H1 (cell line): ENCODE measurements around the gene CCDC88C. TPM values are rescaled to one million over a fixed set of nuclear protein-coding genes. Genes with fewer than 3 reads are reported as not detected.

Experiments
- CTCF ChIA-PET: fragments of 300-600 bp; sonication (Branson Sonifier 250); formaldehyde crosslinking; loops from one replicate; lab custom pipeline; 2021; ENCODE audit not compliant: partially characterized antibody; lab: Charles Lee
- POLR2A ChIA-PET: fragments of 300-600 bp; sonication (Branson Sonifier 250); formaldehyde crosslinking; loops from one replicate; lab custom pipeline; 2021; ENCODE audit warnings: inconsistent platforms; ENCODE audit not compliant: partially characterized antibody; lab: Charles Lee
- DNase-seq, 2 experiments: peaks; one replicate each; pipeline versions ENCODE4 v3.0.0 to v3.0.0-alpha.2; 2010 to 2022; ENCODE audit warnings: low spot score in 2 of 2, low read depth in 1 of 2, mixed read lengths in 1 of 2
- FAIRE-seq: peaks from 2 replicates; lab custom pipeline; 2011; peaks lifted over from hg19 to GRCh38; lab: Jason Lieb, UNC
- H2AFZ ChIP-seq: 2 replicates; pipeline ENCODE4 v1.8.1; 2012; ENCODE audit warnings: low read length, inconsistent platforms
- H2AK5ac ChIP-seq: 2 replicates; pipeline ENCODE4 v1.6.1; 2013; ENCODE audit warnings: low read depth, low read length
- H2BK120ac ChIP-seq: replicated peaks from 2 replicates; pipeline ENCODE3; 2013; ENCODE audit warnings: low read depth, low read length, inconsistent platforms
- H2BK12ac ChIP-seq: 2 replicates; pipeline ENCODE4 v1.6.1; 2013; ENCODE audit warnings: low read depth, low read length
- H2BK15ac ChIP-seq: 2 replicates; pipeline ENCODE4 v1.6.1; 2013; ENCODE audit warnings: low read length
- H2BK20ac ChIP-seq: 2 replicates; pipeline ENCODE4 v1.6.1; 2013; ENCODE audit warnings: low read length
- H2BK5ac ChIP-seq: 2 replicates; pipeline ENCODE4 v1.6.1; 2013; ENCODE audit warnings: low read depth, low read length
- H3K14ac ChIP-seq: 2 replicates; pipeline ENCODE4 v1.6.1; 2013; ENCODE audit warnings: inconsistent platforms; ENCODE audit not compliant: insufficient read length
- H3K18ac ChIP-seq: 2 replicates; pipeline ENCODE4 v1.6.1; 2013; ENCODE audit warnings: low read length; ENCODE audit errors: extremely low read depth
- H3K23ac ChIP-seq: 2 replicates; pipeline ENCODE4 v1.6.1; 2013; ENCODE audit warnings: inconsistent platforms; ENCODE audit not compliant: insufficient read length
- H3K23me2 ChIP-seq: 2 replicates; pipeline ENCODE4 v1.6.1; 2013; ENCODE audit warnings: low read depth, low read length
- H3K27ac ChIP-seq: 2 replicates; pipeline ENCODE4 v1.6.1; 2011; ENCODE audit warnings: low read depth, low read length, inconsistent platforms
- H3K27me3 ChIP-seq, 4 experiments: replicated peaks in 1 of 4; 1 replicate in 1 of 4; 2 replicates in 3 of 4; pipeline versions ENCODE4 v1.6.1 to v1.8.1; 2011 to 2013; ENCODE audit warnings: low read length in 3 of 4, mild to moderate bottlenecking in 3 of 4, inconsistent platforms in 2 of 4, mixed read lengths in 2 of 4, moderate library complexity in 1 of 4; ENCODE audit not compliant: control insufficient read depth in 3 of 4, insufficient read depth in 3 of 4; ENCODE audit errors: extremely low read depth in 1 of 4
- H3K36me3 ChIP-seq, 4 experiments: 2 replicates each; pipeline versions ENCODE4 v1.6.1 to v1.8.1; 2011 to 2013; ENCODE audit warnings: mild to moderate bottlenecking in 4 of 4, low read length in 3 of 4, moderate library complexity in 2 of 4, control low read depth in 1 of 4, inconsistent platforms in 1 of 4; ENCODE audit not compliant: insufficient read depth in 4 of 4, control insufficient read depth in 2 of 4
- H3K4ac ChIP-seq: replicated peaks from 2 replicates; pipeline ENCODE3; 2013; ENCODE audit warnings: low read length, low read depth, mixed read lengths, inconsistent platforms; ENCODE audit not compliant: insufficient read length
- H3K4me1 ChIP-seq, 4 experiments: replicated peaks in 1 of 4; 1 replicate in 1 of 4; 2 replicates in 3 of 4; pipeline versions ENCODE4 v1.6.1 to v1.8.1; 2011 to 2013; ENCODE audit warnings: low read length in 3 of 4, inconsistent platforms in 2 of 4, mixed read lengths in 1 of 4; ENCODE audit not compliant: insufficient read depth in 4 of 4, control insufficient read depth in 3 of 4
- H3K4me2 ChIP-seq, 2 experiments: 2 replicates each; pipeline versions ENCODE4 v1.6.1 to v1.8.1; 2011 to 2013; ENCODE audit warnings: low read depth in 2 of 2, low read length in 2 of 2, control low read depth in 1 of 2, inconsistent platforms in 1 of 2, mild to moderate bottlenecking in 1 of 2; ENCODE audit not compliant: insufficient read depth in 1 of 2
- H3K4me3 ChIP-seq, 4 experiments: fragments of 200-600, 300-600 bp in 1 of 4; sonication (generic), shearing (Covaris generic), sonication (Bioruptor Twin) in 1 of 4; 2 replicates each; pipeline versions ENCODE4 v1.5.1 to v1.8.1; 2011 to 2016; ENCODE audit warnings: low read length in 4 of 4, low read depth in 3 of 4, control low read depth in 2 of 4, inconsistent platforms in 2 of 4, mild to moderate bottlenecking in 2 of 4, mixed read lengths in 1 of 4, moderate library complexity in 1 of 4; ENCODE audit not compliant: insufficient read depth in 2 of 4; ENCODE audit errors: extremely low read depth in 1 of 4
- H3K56ac ChIP-seq: replicated peaks from 2 replicates; pipeline ENCODE3; 2013; ENCODE audit warnings: low read depth, mild to moderate bottlenecking, mixed read lengths, low read length, inconsistent platforms; ENCODE audit not compliant: insufficient read length
- H3K79me1 ChIP-seq: 2 replicates; pipeline ENCODE4 v1.6.1; 2013; ENCODE audit warnings: low read depth, low read length, control low read depth
- H3K79me2 ChIP-seq, 2 experiments: 2 replicates each; pipeline versions ENCODE4 v1.6.1 to v1.8.1; 2012 to 2013; ENCODE audit warnings: low read length in 2 of 2, mild to moderate bottlenecking in 2 of 2, inconsistent platforms in 1 of 2; ENCODE audit not compliant: insufficient read depth in 2 of 2, control insufficient read depth in 1 of 2
- H3K9ac ChIP-seq, 4 experiments: replicated peaks in 1 of 4; 1 replicate in 1 of 4; 2 replicates in 3 of 4; pipeline versions ENCODE4 v1.6.1 to v1.8.1; 2011 to 2013; ENCODE audit warnings: low read depth in 3 of 4, low read length in 3 of 4, control low read depth in 2 of 4, mild to moderate bottlenecking in 2 of 4, moderate library complexity in 2 of 4, inconsistent platforms in 1 of 4; ENCODE audit errors: extremely low read depth in 1 of 4
- H3K9me3 ChIP-seq, 2 experiments: 2 replicates each; pipeline versions ENCODE4 v1.6.1 to v1.8.1; 2012 to 2013; ENCODE audit warnings: mild to moderate bottlenecking in 2 of 2, moderate library complexity in 2 of 2, control low read depth in 1 of 2, inconsistent platforms in 1 of 2, low read depth in 1 of 2, low read length in 1 of 2, mixed read lengths in 1 of 2; ENCODE audit not compliant: insufficient read depth in 2 of 2
- H4K20me1 ChIP-seq, 2 experiments: replicated peaks in 1 of 2; 2 replicates each; pipeline versions ENCODE3 to v1.8.1; 2011 to 2013; ENCODE audit warnings: inconsistent platforms in 2 of 2, low read length in 2 of 2, mild to moderate bottlenecking in 1 of 2; ENCODE audit not compliant: insufficient read depth in 2 of 2, control insufficient read depth in 1 of 2
- H4K5ac ChIP-seq: 2 replicates; pipeline ENCODE4 v1.6.1; 2013; ENCODE audit warnings: low read length, low read depth, mixed read lengths, inconsistent platforms; ENCODE audit not compliant: insufficient read length
- H4K8ac ChIP-seq: 2 replicates; pipeline ENCODE4 v1.8.0; 2013; ENCODE audit warnings: mild to moderate bottlenecking, moderate library complexity, low read length, inconsistent platforms; ENCODE audit not compliant: insufficient read depth; ENCODE audit errors: extremely low read depth
- H4K91ac ChIP-seq: replicated peaks from 2 replicates; pipeline ENCODE3; 2013; ENCODE audit warnings: low read length, mixed read lengths, inconsistent platforms; ENCODE audit not compliant: insufficient read length
- BACH1 ChIP-seq: IDR thresholded peaks from 2 replicates; pipeline ENCODE4 v1.6.1; 2012; ENCODE audit warnings: low read length, improper control_type of control experiment
- BRCA1 ChIP-seq: IDR thresholded peaks from 2 replicates; pipeline ENCODE4 v1.6.1; 2012; ENCODE audit warnings: low read depth, low read length, improper control_type of control experiment
- CHD1 ChIP-seq: IDR thresholded peaks from 2 replicates; pipeline ENCODE4 v1.6.1; 2012; ENCODE audit warnings: low read depth, low read length, improper control_type of control experiment
- CTBP2 ChIP-seq: IDR thresholded peaks from 2 replicates; pipeline ENCODE4 v1.7.0; 2011; ENCODE audit warnings: borderline replicate concordance, mild to moderate bottlenecking, moderate library complexity, mixed read lengths, low read length; ENCODE audit not compliant: insufficient read depth, insufficient read length
- FOSL1 ChIP-seq: IDR thresholded peaks from 2 replicates; pipeline ENCODE4 v1.6.1; 2011; ENCODE audit warnings: mild to moderate bottlenecking, low read depth, low read length, moderate library complexity; ENCODE audit not compliant: insufficient read depth
- GTF2F1 ChIP-seq: IDR thresholded peaks from 2 replicates; pipeline ENCODE4 v1.6.1; 2012; ENCODE audit warnings: low read depth, low read length, improper control_type of control experiment, borderline replicate concordance
- JUN ChIP-seq: IDR thresholded peaks from 2 replicates; pipeline ENCODE4 v1.6.1; 2011; ENCODE audit warnings: low read depth, mild to moderate bottlenecking, improper control_type of control experiment, low read length
- KDM1A ChIP-seq: fragments of 200-600, 300-600 bp; sonication (generic); IDR thresholded peaks from 2 replicates; pipeline ENCODE4 v1.7.1; 2016; ENCODE audit warnings: mild to moderate bottlenecking, low read length, borderline replicate concordance
- KDM4A ChIP-seq: IDR thresholded peaks from one replicate; pipeline ENCODE4 v1.7.1; 2012; ENCODE audit warnings: low read depth, mild to moderate bottlenecking, moderate library complexity, low read length, inconsistent platforms; ENCODE audit not compliant: severe bottlenecking
- KDM5A ChIP-seq: fragments of 200-600 bp; IDR thresholded peaks from 2 replicates; pipeline ENCODE4 v1.7.1; 2012; ENCODE audit warnings: mild to moderate bottlenecking, low read length, inconsistent platforms, mixed read lengths
- RXRA ChIP-seq: IDR thresholded peaks from 2 replicates; pipeline ENCODE4 v1.6.1; 2011; ENCODE audit warnings: low read depth, mild to moderate bottlenecking, low read length, moderate library complexity; ENCODE audit not compliant: insufficient read depth
- SIN3A ChIP-seq, 2 experiments: IDR thresholded peaks in 1 of 2; conservative IDR thresholded peaks in 1 of 2; 2 replicates each; pipeline ENCODE4 v1.6.1; 2011 to 2012; ENCODE audit warnings: low read length in 2 of 2, improper control_type of control experiment in 1 of 2, low read depth in 1 of 2, mild to moderate bottlenecking in 1 of 2
- SRF ChIP-seq: IDR thresholded peaks from 2 replicates; pipeline ENCODE4 v1.6.1; 2011; ENCODE audit warnings: mild to moderate bottlenecking, low read depth, low read length, moderate library complexity
- TAF1 ChIP-seq: IDR thresholded peaks from 2 replicates; pipeline ENCODE4 v1.6.1; 2011; ENCODE audit warnings: mild to moderate bottlenecking, low read depth, low read length
- polyA plus RNA-seq, 7 experiments: library from polyadenylated mRNA; depleted of rRNA in 3 of 7; stranded (reverse) in 5 of 7; unstranded in 2 of 7; fragments of >200 nt in 5 of 7; fragments of 200-250 nt in 2 of 7; gene quantifications; 1 replicate in 5 of 7; 2 replicates in 1 of 7; 4 replicates in 1 of 7; pipeline versions ENCODE4 v1.2.1 to v1.2.3, GENCODE V29; 2011 to 2013; ENCODE audit warnings: missing spikeins in 2 of 7, mixed read lengths in 2 of 7
- total RNA-seq: library from RNA; stranded (reverse); fragmentation: NEBNext Ultra II Directional; extraction: Animal tissue kit (Norgen Biotek cat#: 25700); gene quantifications from 2 replicates; pipeline ENCODE4 v1.2.1, GENCODE V29; 2021
- TF ChIP-seq, protein P1 (sequence below): IDR thresholded peaks from 2 replicates; pipeline ENCODE4 v1.6.1; 2012; ENCODE audit warnings: inconsistent platforms

The CCDC88C gene
- total and polyA plus RNA-seq, 2 of the 8 experiments (the other 6 are each of a cell fraction or from before 2014, with no cell fraction given): 10.3 to 57.7 TPM

GRCh38 chr14:91454155-91454554 is 36.5 kb upstream of the CCDC88C start:
- Histone ChIP-seq H2BK5ac (no peak overlapping the region), H3K56ac (no peak overlapping the region), H3K23ac (no peak overlapping the region), H2BK15ac (no peak overlapping the region), H3K14ac (no peak overlapping the region), H3K36me3 (peaks cover 9 to 33% (median 19%) of the 10 kb centered on the region in 4 experiments), H3K4me3 (no peak overlapping the region), H3K4me1 (no peaks in the 10 kb centered on the region), H3K9ac (no peak overlapping the region), H3K18ac (no peak overlapping the region), H3K23me2 (no peaks in the 10 kb centered on the region; the same call in 1 of the 2 replicates), H4K20me1 (peaks cover 3% of the 10 kb centered on the region in 2 experiments), H2AFZ (no peak overlapping the region), H3K79me1 (no peaks in the 10 kb centered on the region), H2BK20ac (no peak overlapping the region), H3K4me2 (no peak overlapping the region), H3K79me2 (no peaks in the 10 kb centered on the region), H3K9me3 (no peaks in the 10 kb centered on the region), H3K27ac (no peak overlapping the region), H2BK12ac (no peak overlapping the region), H2BK120ac (no peak overlapping the region), H3K4ac (no peak overlapping the region), H4K8ac (no peak overlapping the region), H4K91ac (no peak overlapping the region), H4K5ac (no peak overlapping the region), H3K27me3 (no peaks in the 10 kb centered on the region), H2AK5ac (no peak overlapping the region)
- no peak for FAIRE-seq
- ChIA-PET CTCF (interaction anchor here (1.1 kb wide), 2 partner anchors 35 to 100 kb away, joined by 3 to 5 read pairs; no protein-coding TSS in a partner anchor), POLR2A (interaction anchor here (0.8 to 1.8 kb wide), 6 partner anchors 8 to 126 kb away, joined by 3 to 7 read pairs (median 3); partner anchors contain the start of gene PPP4R3A)
- no peak for DNase-seq
- no peak for TF ChIP-seq BRCA1
- TF ChIP-seq CHD1: no peak
- no peak for TF ChIP-seq KDM1A
- no peak for TF ChIP-seq RXRA
- no peak for TF ChIP-seq SRF
- no peak for TF ChIP-seq GTF2F1
- TF ChIP-seq JUN: no peak
- TF ChIP-seq SIN3A (conservative IDR thresholded peaks at IDR 0.05 in 1 of 2, IDR thresholded peaks at IDR 0.05 in 1 of 2; ENCODE audit: low read depth in 1 of 2, low read length in 2 of 2): no peak
- no peak for TF ChIP-seq KDM5A
- no peak for TF ChIP-seq BACH1
- TF ChIP-seq FOSL1: no peak
- TF ChIP-seq KDM4A: no peak
- no peak for TF ChIP-seq CTBP2
- TF ChIP-seq, protein P1, sequence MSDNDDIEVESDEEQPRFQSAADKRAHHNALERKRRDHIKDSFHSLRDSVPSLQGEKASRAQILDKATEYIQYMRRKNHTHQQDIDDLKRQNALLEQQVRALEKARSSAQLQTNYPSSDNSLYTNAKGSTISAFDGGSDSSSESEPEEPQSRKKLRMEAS: no peak
- TF ChIP-seq TAF1: no peak
